CD4-positive, alpha-beta T cell treated with Interleukin-4 for 1 hour (primary cell): ENCODE data around the gene IRX3.
"Not testable (repeated sequence)": the region's sequence is repeated elsewhere in the genome, so short reads cannot be mapped to it uniquely, and the experiment has no call there.

ENCODE experiments used
- DNase-seq, 2 donors: peaks; one replicate each; pipeline ENCODE4 v3.0.0-alpha.2; 2020 to 2022

The IRX3 gene

GRCh38 chr16:54273566-54273965, 13.0 kb downstream of the IRX3 start:
- no peak for DNase-seq

DNA sequence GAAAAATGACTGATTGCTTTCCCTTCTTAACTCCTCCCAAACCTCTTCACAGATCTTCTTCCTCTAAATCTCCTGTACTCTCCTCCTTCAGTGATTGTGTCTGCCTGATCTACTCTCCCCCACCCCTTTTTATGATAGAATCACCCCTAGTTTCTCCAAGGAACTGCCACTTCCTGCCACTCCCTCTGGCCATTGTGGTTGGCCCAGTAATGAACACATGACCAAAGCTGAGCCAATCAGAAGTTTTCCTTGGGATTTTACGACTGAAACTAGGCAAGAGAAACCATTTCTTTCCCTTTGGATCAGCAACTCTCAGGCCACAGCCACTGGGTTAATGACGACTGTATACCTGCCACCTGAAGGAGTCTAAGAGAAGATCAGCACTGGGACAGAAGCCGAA, 15.9 kb downstream of the IRX3 start:
- DNase-seq = no peak

GRCh38 chr16:54269461-54269860, 17.1 kb downstream of the IRX3 start:
- no peak for DNase-seq

DNA sequence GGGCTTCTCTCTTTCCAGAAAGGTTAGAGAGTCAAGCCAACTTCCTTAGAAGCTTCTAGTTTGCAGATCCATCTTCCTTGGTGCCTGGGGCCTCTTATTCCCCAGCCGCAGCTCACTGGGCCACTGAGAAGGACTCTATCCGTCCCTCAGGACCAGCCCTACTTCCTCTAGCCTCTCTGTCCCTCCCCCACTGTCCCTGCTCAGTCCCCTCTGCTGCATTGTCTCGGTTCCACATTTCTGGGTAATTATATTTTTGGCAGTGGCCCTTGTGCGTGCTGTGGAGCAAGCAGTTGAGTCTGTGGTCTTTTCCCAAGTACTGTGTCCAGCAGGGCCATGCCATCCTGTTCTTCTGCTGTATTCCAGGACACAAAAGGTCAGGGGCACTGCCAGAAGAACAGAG, 17.8 kb downstream of the IRX3 start:
- no peak for DNase-seq

GRCh38 chr16:54268340-54268739, 18.2 kb downstream of the IRX3 start:
- DNase-seq = no peak

GRCh38 chr16:54266363-54266955, 20.1 kb downstream of the IRX3 start:
- no peak for DNase-seq

DNA sequence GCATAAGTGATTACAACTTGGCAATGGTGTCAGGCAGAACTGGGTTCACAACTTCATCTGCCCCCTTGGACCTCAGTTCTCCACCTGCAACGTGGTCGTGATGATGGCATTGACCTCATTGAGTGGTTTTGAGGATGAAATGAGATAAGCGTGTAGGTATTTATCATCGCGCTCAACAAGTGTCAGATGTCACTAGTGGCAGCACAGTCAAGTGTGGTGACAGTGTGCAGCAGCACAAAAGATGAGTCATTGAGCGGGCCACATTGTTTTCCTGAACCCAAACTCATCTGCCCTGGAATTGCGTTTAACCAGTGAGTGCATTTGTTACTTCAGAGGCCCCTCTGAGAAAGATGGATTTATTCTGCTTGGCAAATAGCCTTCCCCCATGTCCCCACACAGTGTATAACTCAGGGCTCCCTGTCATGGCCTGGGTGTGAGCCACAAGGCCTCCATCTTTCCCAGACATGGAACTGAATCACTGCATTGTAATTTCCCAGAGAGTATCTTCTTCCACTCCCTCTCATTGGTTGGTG, 20.9 kb downstream of the IRX3 start:
- no peak for DNase-seq

GRCh38 chr16:54253118-54253517, 33.5 kb downstream of the IRX3 start:
- DNase-seq = no peak

- no peak for DNase-seq
Observed at GRCh38 chr16:54248863-54249710, 37.5 kb downstream of the IRX3 start.

- DNase-seq = not testable (repeated sequence)
Observed at GRCh38 chr16:54247705-54248104, 38.9 kb downstream of the IRX3 start.

GRCh38 chr16:54246454-54246821, 40.1 kb downstream of the IRX3 start:
- no peak for DNase-seq

DNA sequence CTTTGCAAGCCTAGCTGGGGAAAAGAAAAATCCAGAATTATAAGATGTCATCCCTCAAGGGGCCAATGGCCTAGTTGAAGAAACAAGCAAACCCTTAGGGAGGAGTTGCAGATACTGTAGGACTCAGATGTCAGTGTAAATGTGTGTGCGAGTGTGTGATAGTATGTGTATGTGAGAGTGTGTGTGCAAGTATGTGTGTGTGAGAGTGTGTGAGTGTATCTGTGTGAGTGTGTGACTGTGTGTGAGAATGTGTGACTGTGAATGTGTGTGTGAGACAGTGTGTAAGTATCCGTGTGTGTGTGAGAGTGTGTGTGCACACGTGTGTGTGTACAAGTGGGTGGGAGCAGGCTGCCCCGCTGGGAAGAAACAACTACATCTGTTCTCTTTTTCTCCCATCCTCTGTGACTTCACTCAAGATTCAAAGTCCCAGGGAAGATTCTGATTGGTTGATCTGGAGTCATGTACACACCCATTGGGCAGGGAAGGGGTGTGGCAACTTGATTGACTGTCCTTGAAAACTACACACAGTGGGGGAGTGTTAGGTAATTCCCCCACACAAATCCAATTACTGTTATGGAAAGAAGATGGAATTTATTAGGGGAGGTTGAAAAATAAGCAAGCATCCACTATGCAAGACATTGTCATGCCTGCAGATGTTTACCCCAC, 40.7 kb downstream of the IRX3 start:
- no peak for DNase-seq

- DNase-seq = no peak
Observed at GRCh38 chr16:54244061-54244886, 42.3 kb downstream of the IRX3 start.

GRCh38 chr16:54243202-54243601, 43.4 kb downstream of the IRX3 start:
- no peak for DNase-seq

DNA sequence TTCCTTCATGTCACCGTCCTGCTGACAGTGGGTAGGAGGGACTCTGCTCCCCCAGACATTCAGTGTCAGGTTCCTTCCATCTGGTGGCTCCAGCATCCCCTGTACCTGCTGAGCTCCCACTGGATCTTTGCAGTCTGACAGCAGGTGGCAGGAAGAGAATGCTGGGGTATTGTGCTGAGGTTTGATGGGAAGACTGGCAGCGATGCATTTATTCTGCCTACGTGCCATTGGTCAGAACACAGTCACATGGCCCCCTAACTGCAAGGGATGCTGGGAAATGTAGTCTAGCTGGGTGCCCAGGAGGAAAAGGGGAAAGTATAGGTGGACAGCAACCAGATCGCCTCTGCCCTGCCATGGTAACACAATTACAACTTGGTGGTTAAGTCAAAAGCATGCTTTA, 44.4 kb downstream of the IRX3 start:
- no peak for DNase-seq

- no peak for DNase-seq
Observed at GRCh38 chr16:54241525-54241924, 45.1 kb downstream of the IRX3 start.

GRCh38 chr16:54240271-54241129, 46.1 kb downstream of the IRX3 start:
- DNase-seq = no peak

GRCh38 chr16:54239456-54239855, 47.1 kb downstream of the IRX3 start:
- DNase-seq = no peak

GRCh38 chr16:54236773-54237172, 49.8 kb downstream of the IRX3 start:
- DNase-seq = no peak

DNA sequence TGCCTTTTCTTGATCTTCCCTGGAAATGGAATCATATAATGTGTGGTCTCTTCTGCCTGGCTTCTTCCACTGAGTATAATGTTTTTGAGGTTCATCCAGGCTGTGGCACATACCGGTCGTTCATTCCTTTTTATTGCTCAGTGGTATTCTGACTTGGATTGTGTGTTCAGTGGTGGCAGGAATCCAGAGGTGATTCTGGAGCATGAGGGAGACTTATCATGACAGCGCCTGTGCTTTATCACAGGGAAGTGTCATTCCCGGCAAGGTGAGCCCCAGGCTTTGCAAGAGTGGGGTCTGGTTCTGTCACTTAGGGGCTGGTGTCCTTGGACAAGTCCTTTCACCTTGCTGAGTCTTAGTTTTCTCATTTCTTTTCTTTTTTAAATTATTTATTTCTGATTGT, 53.0 kb downstream of the IRX3 start:
- DNase-seq = no peak
